GM19238 (cell line): ENCODE measurements around the gene SCT.

Experiments
- DNase-seq: peaks from one replicate; pipeline ENCODE4 v3.0.0; 2011; ENCODE audit warnings: low spot score; ENCODE audit not compliant: insufficient read length

Gene SCT

DNA sequence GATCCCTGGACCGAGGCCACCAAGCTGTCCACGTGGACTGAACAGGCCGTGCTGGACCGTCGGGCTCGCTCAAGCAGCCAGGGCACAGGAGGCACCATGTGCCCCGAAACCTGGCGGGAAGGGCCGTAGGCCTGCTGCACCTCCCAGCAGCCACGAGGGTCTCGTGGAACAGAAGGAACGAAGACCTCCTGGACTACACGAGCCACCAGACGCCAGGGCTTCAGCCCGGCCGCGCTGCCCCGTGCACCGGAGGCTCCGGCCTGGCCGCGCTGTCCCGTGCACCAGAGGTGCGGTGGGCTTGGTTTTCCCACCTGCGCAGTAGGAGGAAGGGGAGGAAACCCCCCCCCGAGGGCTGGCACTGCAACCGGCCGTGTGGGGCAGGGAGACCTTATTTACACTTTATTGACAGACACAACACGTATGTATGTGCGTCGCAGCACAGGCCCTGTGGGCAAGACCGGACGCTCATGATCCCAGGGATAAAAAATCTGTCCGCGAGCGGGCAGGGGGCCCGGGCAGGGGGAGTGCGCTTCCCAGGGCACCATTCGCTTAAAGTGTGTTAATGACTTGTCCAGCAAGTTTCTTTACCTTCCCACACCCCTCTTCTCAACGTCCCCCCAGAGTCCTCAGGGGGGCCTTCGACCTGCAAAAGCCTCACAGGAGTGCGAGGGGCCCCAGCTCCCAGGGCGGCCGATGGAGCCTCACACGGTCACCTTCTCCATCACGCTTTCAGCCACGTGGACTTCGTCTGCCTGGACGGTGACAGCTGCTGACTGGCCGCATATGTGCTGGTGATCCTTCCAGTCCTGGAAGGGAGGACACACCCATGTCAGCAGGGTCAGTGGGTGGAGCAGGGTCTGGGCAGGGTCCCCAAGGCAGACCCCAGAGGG, 17.1 kb upstream of the SCT start:
- DNase-seq = no peak

DNA sequence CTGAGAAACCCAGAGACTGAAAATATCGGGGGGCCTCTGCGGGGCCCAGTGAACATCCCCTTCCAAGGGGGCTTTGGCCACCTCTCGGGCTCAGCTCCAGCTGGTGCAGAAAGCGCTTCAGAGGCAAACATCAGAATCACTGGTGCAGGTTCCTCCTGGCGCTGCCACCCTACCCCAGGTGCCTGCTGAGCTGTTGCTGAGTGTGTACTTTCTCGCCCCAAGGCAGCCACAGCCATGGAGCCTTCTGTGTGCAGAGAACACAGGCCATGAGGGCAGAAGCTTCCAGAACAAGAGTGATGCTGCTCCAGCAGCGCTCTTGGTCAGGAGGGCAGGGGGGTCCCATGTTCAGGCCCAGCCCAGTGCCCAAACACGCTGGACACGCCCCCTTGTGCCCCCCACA, 16.4 kb upstream of the SCT start:
- no peak for DNase-seq

DNA sequence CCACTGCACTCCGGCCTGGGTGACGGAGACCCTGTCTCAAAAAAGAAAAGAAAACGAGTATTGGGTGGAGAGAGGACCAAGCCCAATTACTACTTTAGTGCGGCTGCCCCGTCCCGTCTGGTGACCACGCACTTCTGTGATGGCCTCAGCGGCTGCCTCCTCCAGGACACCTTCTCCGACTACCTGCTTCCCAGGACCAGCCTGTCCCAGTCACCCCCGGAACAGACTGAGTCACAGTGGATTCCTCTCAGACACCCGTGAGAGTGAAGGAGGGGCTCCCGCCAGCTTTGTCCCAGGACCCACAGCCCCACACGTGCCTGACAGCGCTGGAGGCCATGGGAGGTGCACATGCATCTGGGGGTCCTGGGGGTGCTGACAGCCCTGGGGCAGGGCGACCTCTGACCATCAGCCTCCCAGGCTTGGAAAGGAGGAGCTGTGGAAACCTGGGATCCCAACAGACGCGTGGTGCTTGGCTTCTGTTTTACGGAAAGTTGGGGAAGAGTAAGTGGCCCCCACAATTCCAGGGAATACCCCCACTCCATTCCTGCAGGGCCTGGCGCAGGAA, 14.9 kb upstream of the SCT start:
- no peak for DNase-seq

DNA sequence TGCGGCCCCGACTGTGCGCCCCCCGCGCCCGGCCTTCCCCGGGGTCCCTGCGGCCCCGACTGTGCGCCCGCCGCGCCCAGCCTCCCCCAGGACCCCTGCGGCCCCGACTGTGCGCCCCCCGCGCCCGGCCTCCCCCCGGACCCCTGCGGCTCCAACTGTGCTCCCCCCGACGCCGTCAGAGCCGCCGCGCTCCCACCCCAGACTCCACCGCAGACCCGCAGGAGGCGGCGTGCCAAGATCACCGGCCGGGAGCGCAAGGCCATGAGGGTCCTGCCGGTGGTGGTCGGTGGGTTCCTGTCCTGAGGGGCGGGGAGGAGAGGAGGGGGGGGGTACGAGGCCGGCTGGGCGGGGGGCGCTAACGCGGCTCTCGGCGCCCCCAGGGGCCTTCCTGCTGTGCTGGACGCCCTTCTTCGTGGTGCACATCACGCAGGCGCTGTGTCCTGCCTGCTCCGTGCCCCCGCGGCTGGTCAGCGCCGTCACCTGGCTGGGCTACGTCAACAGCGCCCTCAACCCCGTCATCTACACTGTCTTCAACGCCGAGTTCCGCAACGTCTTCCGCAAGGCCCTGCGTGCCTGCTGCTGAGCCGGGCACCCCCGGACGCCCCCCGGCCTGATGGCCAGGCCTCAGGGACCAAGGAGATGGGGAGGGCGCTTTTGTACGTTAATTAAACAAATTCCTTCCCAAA, 13.2 kb upstream of the SCT start:
- DNase-seq = no peak

DNA sequence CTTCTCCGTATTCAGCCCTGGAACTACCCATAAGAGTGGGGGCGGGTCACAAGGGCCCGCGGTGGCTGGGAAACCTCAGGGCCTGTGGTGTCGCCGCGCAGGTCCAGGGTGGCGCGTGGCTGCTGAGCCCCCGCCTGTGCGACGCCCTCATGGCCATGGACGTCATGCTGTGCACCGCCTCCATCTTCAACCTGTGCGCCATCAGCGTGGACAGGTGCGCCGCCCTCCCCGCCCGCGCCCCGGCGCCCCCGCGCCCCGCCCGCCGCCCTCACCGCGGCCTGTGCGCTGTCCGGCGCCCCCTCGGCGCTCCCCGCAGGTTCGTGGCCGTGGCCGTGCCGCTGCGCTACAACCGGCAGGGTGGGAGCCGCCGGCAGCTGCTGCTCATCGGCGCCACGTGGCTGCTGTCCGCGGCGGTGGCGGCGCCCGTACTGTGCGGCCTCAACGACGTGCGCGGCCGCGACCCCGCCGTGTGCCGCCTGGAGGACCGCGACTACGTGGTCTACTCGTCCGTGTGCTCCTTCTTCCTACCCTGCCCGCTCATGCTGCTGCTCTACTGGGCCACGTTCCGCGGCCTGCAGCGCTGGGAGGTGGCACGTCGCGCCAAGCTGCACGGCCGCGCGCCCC, 12.5 kb upstream of the SCT start:
- no peak for DNase-seq

DNA sequence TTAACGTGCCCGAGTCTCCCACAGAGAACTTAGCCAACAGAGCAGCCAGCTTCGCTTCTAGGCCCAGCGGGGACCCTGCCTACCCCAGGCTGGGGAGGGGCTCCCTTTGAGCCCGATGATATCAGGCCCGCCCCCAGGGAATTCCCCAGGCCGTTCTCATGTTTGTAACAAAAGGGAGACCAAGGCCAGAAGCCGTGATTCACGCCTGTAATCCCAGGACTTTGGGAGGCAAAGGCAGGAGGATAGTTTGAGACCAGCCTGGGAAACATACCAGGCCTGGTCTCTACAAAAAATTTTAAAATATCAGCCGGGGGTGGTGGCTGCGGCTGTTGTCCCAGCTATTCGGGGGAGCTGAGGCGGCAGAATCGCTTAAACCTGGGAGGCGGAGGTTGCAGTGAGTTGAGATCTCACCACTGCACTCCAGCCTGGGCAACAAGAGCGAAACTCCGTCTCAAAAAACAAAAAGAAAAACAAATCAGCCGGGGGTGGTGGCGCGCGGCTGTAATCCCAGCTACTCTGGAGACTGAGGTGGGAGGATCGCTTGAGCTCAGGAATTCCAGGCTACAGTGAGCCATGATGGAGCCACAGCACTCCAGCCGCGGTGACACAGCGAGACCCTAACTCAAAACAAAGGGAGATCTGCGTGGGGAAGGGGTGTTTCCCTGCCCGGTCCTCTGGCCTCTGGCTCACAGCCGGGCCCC, 11.8 kb upstream of the SCT start:
- DNase-seq = no peak

DNA sequence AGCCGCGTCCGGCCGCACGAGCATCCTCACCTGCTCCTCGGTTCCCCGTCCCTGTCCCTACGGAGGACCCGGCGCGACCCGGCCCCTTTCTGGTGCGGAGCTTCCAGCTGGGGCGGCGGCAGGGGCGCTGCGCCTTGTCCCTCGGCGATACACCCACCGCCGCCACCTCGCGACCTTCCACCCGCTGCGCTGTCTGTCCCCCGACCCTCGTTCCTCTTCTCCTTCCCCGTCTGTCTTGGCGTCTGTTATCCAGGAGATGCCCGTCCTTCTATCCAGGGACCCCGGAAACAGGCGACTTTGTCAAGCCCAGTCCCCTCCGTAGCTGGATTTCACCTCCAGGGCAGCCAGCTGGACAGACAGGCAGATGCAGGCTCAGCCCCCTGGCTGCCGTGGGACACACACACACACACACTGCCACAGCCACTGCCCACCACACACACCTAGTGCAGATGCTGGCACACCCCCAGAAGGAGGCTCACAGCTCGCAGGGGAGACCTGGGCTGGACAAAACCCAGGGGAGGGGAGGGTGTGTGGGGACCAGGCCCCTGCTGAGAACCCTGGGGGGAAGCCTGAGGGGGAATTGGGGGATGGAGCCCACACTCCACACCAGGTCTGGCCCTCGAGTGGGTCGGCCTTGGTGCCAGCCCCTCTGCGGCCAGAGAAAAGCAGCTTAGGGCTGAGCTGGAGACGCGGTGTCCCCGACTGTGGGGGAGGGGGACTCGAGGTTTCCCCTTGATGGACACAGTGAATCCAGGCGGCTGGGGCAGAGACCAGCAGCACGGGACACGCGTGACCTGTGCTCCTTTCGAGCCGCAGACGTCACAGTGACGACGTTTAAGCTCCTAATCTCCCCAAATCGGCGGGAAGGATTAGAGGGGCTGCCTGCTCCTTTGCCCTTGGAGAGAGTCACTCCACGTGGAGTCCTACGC, 10.9 kb upstream of the SCT start:
- no peak for DNase-seq

DNA sequence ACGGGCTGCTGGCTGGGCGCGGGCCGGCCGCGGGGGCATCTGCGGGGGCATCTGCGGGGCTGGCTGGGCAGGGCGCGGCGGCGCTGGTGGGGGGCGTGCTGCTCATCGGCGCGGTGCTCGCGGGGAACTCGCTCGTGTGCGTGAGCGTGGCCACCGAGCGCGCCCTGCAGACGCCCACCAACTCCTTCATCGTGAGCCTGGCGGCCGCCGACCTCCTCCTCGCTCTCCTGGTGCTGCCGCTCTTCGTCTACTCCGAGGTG, 10.3 kb upstream of the SCT start:
- no peak for DNase-seq

DNA sequence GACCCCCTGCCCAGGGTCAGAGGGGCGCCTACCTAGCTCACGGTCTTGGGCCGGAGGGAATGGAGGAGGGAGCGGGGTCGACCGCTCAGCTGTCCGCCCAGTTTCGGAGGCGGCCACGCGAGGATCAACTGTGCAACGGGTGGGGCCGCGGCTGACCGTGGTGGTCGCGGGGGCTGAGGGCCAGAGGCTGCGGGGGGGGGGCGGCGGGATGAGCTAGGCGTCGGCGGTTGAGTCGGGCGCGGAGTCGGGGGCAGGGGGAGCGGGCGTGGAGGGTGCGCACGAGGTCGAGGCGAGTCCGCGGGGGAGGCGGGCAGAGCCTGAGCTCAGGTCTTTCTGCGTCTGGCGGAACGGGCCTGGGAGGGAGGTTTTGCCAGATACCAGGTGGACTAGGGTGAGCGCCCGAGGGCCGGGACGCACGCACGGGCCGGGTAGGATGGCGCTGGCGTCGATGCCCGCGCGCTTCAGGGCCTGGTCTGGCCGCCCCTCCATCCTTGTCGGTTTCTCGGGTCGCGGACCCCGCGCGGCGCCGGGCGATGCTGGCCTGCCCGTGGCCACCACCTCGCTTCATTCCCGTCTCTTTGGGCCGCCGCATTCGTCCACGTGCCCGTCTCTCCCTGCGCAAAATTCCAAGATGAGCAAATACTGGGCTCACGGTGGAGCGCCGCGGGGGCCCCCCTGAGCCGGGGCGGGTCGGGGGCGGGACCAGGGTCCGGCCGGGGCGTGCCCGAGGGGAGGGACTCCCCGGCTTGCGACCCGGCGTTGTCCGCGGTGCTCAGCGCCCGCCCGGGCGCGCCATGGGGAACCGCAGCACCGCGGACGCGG, 9.7 kb upstream of the SCT start, which contains the start of gene DRD4:
DRD4 (plus strand) TSS at position 759 of the 822 bp plus-strand sequence; CDS start at position 795, 36 bp downstream.
- DNase-seq = no peak

DNA sequence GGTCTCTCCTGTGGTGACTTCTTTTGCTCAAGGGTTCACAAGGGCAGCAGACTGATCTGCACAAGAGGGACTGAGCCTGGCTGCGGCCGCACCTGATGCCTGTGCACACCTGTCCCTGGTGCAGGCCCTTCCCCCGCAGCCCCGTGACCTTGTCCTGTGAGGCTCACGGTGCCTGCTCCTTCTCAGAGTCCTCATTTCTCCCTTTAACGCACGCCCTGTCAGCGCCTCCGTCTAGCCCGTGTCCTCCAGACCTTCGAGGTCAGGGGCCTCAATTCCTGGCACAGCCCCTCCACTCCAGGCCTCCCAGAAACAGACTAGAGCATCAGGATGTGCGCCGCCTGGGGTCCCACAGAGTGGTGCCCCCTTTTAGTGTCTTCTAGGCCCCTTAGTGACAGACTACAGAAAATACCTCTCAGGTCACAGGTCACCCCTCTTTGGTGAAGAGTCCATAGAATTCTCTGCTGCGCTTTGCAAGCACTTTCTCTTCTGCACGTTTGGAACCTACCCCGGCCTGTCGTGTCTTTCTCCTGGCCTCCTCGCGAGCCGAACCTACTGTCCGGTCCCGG, 9.0 kb upstream of the SCT start:
- no peak for DNase-seq

DNA sequence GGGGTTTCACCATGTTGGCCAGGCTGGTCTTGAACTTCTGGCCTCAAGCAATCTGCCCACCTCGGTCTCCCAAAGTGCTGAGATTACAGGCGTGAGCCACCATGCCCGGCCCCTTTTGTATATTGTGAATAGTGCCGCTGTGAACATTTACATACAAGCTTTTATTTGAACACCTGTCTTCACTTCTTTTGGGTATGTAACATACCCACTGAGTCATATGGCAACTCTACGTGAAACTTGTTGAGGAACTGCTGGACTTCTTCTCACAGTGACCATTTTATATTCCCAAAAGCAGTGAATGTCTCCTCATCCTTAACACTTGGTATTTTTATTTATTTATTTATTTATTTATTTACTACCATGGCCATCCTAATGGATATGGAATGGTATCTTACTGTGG, 3.9 kb upstream of the SCT start:
- DNase-seq = no peak

DNA sequence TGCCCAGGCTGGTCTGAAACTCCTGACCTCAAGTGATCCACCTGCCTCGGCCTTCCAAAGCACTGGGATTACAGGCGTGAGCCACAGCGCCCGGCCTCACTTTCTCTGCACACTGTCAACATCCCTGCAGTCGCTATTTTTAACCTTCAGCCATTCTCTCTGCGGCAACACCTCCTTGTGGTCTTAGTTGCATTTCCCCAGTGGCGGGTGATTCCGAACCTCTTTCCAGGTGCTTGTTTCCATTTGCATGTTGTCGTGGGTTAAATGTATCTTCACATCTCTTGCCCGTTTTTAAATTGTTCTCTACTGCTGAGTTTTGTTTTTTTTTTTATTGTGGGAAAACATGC, 2.2 kb upstream of the SCT start:
- DNase-seq = no peak

DNA sequence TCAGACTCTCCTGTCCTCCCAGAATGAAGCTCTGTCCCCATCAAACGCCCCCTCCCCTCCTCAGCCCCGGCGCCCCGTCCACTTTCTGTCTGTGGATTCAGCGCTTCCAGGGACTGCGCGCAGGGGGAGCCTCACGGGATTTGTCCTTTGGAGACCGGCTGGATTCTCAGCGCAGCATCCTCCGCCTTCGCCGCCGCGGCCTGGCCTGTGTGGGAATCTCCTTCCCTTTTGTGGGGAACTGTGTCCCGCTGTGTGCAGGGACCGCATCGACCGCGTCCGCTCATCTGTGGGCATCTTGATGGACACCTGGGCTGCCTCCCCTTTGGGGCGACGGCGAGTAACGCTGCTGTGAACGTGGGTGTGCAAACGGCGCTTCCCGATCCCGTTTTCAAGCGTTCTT, 1.1 kb upstream of the SCT start:
- no peak for DNase-seq

DNA sequence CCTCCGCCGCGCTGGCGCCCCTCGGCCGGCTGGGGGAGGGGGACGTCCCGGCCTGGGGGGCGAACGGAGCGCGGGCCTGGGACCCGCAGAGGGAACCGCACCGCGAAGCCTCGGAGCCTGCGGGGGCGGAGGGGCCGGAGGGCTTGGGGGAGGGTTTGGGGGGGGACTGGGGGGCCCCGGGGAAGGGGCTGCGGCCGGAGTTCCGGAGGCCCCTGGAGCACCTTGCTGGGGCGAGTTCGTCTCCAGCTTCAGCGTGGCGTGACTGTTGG, 261 bp upstream of the SCT start:
- no peak for DNase-seq

DNA sequence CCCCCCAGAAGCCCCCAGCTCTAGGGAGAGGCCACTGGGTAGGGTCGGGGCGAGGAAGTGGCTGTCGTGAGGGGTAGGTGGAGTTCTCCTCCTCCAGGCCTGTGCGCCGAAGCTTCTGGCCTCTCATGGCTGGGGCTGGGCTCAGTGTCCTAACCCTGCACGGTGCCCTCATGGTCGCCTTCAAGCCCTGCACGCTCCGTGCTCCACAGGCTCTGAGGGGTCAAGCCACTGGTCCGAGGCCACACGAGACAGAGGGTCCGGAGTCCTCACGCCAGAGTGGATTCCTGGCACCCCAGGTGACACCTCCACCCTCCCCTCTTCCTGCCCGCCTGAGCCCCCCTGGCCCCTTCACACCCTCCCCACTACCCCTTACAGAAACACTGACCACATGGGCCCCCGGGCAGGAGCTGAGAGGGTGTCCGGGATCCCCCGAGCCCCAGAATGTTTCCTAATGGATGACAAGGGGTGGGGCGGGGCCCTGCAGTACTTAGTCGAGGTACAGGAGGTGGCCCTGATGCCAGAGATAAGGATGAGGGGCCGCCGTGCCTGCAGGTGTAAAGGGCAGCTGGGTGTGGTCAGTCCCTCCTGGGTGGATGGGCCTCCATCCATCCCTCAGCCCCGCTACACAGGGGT, 1.2 kb downstream of the SCT start:
- no peak for DNase-seq

DNA sequence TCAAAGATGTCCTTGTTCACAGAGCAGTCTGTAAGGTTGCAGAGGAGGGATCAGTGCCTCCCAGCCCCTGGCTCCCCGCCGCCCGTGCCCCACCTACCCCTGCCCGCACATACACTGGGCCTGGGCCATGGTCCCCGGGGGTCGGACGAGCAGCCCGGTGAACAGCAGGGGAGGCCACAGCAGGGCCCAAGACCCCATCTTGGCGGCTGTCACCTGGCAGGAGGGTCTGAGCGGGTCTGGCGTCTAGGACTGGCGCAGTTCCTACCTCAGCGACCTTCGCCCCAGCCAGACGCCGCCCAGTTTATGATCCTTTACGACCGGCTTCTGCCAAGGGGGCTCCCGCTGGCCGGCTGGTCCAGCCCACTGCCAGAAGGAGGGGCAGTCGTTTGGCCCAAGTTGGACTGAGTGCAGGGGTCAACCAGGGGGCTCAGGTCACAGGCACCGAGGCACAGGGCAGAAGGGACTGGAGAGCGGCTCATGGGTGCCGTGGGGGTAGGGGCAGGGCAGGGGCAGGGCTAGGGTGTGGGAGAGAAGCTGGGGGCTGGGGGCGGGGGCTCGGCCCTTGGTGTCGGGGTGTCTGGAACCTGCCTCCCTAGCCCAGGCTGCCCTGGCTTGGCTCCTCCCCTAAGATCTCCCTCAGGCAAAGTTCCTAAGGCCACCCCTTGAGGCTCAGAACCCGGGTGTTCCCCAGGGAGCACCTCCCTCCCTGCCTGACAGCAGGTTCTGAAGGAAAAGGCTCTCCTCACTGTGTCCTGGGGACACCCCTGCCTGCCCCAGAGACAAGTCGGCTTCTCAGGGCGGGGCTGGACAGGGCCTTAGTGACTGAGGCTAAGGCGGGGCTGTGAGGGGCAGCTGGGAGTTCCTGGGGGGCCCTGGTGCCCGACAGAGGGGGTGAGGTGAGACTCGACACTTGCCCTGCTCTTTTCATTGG, 2.0 kb downstream of the SCT start, which contains the start of gene CDHR5:
CDHR5 (minus strand) TSS at position 251 of the 931 bp plus-strand sequence; CDS start at position 198, 53 bp downstream.
- DNase-seq = no peak

DNA sequence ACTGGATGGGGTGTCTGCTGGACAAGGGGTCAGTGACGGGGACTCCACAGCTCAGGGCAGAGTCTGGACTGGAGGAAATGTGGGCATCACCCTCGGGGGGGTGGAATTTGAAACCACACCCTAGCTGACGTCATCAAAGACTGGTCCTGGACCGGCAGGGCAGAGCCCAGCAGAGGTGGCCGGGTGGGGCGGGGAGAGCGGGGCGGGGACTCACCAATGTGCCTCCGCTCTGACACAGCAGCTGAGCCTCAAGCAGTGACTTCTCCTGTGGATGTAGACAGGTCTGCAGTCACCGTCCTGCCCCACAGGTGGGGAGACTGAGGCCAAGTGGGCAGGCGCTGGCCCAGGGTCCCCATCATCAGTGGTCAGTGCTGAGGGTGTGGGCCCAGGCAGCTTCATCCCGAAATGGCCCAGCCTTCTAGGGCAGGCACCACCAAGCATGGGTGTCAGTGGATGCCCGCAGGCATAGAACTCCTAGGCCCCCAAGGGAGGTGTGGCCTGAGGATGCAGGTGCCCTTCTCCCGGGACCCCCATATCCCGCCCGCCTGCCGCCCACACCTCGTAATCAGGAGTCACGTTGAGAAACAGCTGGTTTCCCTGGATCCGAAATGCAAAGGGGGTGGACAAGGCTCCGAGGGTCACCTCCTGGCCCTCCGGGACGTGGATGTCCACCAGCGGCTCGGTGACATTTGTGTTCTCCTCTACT, 2.8 kb downstream of the SCT start:
- DNase-seq = no peak
